Left ventricle myocardium inferior (tissue), 1 donor: Measurements from ENCODE around the gene ALCAM. TPM values are rescaled to one million over a fixed set of nuclear protein-coding genes. Genes with fewer than 3 reads are reported as not detected.

Experiments
- DNase-seq: peaks from one replicate; pipeline ENCODE4 v3.0.0-alpha.2; 2020
- H3K27ac ChIP-seq: fragments of 200-600 bp; replicated peaks from 2 replicates; pipeline ENCODE4 v1.8.0; 2021
- H3K27me3 ChIP-seq: fragments of 200-600 bp; 2 replicates; pipeline ENCODE4 v1.8.0; 2021; ENCODE audit warnings: low read depth
- H3K36me3 ChIP-seq: fragments of 200-600 bp; 2 replicates; pipeline ENCODE4 v1.8.0; 2021
- H3K4me1 ChIP-seq: fragments of 200-600 bp; 2 replicates; pipeline ENCODE4 v1.8.0; 2021
- H3K4me3 ChIP-seq: fragments of 200-600 bp; 2 replicates; pipeline ENCODE4 v1.8.0; 2021; ENCODE audit warnings: mild to moderate bottlenecking, moderate library complexity
- H3K9me3 ChIP-seq: fragments of 200-600 bp; replicated peaks from 2 replicates; pipeline ENCODE4 v1.8.0; 2021
- CTCF ChIP-seq: fragments of 200-600 bp; IDR thresholded peaks from 2 replicates; pipeline ENCODE4 v1.8.0; 2021; ENCODE audit warnings: antibody characterized with exemption, mild to moderate bottlenecking, borderline replicate concordance
- intact Hi-C: fragments of 100-400 bp; cut with micrococcal nuclease; formaldehyde crosslinking; loops from one replicate; pipeline ENCODE4 v1.11.0; 2022
- total RNA-seq: library from RNA; stranded (reverse); fragmentation: NEBNext Ultra II Directional; extraction: Animal tissue kit (Norgen Biotek cat#: 25700); gene quantifications from one replicate; pipeline ENCODE4 v1.2.1, GENCODE V29; 2021
- donor health status: DM: no; HTN: yes; CAD: no; lungs with severe emphysema.

Gene ALCAM
- total RNA-seq, 1 donor from 2014 or later = 3.7 TPM

GRCh38 chr3:105473521-105474223 is 107.0 kb downstream of the ALCAM start:
- no peak for TF ChIP-seq CTCF

GRCh38 chr3:105480768-105481167 is 114.1 kb downstream of the ALCAM start:
- TF ChIP-seq CTCF = no peak
- H3K36me3 ChIP-seq = no peaks in the 10 kb centered on the region
- H3K4me1 ChIP-seq = no peaks in the 10 kb centered on the region
- H3K27ac ChIP-seq = no peak overlapping the region
- DNase-seq = no peak
- no peaks in the 10 kb centered on the region for H3K27me3 ChIP-seq
- peaks cover 17% of the 10 kb centered on the region for H3K9me3 ChIP-seq
- no peak overlapping the region for H3K4me3 ChIP-seq
- intact Hi-C loops = no loop called here

More at GRCh38 chr3:105473521-105474223, 107.0 kb downstream of the ALCAM start:
- Histone ChIP-seq H3K9me3 (peaks cover 16% of the 10 kb centered on the region), H3K4me1 (no peaks in the 10 kb centered on the region), H3K4me3 (no peak overlapping the region), H3K27me3 (no peaks in the 10 kb centered on the region), H3K36me3 (no peaks in the 10 kb centered on the region), H3K27ac (no peak overlapping the region)
- intact Hi-C loops = no loop called here
- DNase-seq = no peak

GRCh38 chr3:105483476-105483875 is 116.8 kb downstream of the ALCAM start:
- Histone ChIP-seq H3K27ac (no peak overlapping the region), H3K36me3 (no peaks in the 10 kb centered on the region), H3K4me3 (no peak overlapping the region), H3K4me1 (no peaks in the 10 kb centered on the region), H3K27me3 (no peaks in the 10 kb centered on the region), H3K9me3 (peaks cover 3% of the 10 kb centered on the region)
- no peak for TF ChIP-seq CTCF
- intact Hi-C loops = no loop called here
- DNase-seq = no peak

- no peak overlapping the region for H3K4me3 ChIP-seq
- DNase-seq = no peak
- H3K9me3 ChIP-seq = peaks cover 13% of the 10 kb centered on the region
- TF ChIP-seq CTCF = no peak
- no peaks in the 10 kb centered on the region for H3K27me3 ChIP-seq
- peaks cover 2% of the 10 kb centered on the region for H3K4me1 ChIP-seq
- intact Hi-C loops = no loop called here
- H3K27ac ChIP-seq = no peak overlapping the region
- H3K36me3 ChIP-seq = no peaks in the 10 kb centered on the region
These were observed 123.3 kb downstream of the ALCAM start for GRCh38 chr3:105490045-105490444.

GRCh38 chr3:105493305-105493892 is 126.7 kb downstream of the ALCAM start:
- no peak for TF ChIP-seq CTCF
- peaks cover 13% of the 10 kb centered on the region for H3K9me3 ChIP-seq
- H3K27ac ChIP-seq = no peak overlapping the region
- peaks cover 5% of the 10 kb centered on the region for H3K4me1 ChIP-seq
- H3K4me3 ChIP-seq = no peak overlapping the region
- intact Hi-C loops = no loop called here
- no peak for DNase-seq
- no peaks in the 10 kb centered on the region for H3K36me3 ChIP-seq
- H3K27me3 ChIP-seq = no peaks in the 10 kb centered on the region
